IPS DF 4.7 (cell line): Measurements from ENCODE around the gene DCAF8.
A peak's percentile ranks its signal among the peaks of the same experiment; 100 is the strongest.
"Not testable (repeated sequence)": the region's sequence is repeated elsewhere in the genome, so short reads cannot be mapped to it uniquely, and the experiment has no call there.

Source experiments
- DNase-seq: peaks from one replicate; pipeline ENCODE4 v3.0.0-alpha.2; 2013; ENCODE audit warnings: low spot score; ENCODE audit errors: extremely low read depth

DCAF8 gene

GRCh38 chr1:160261893-160262794 lies at the start of gene DCAF8:
Gene DCAF8 (minus strand): TSS chr1:160262549. CDS start chr1:160244008, 18,541 bp downstream.
- peak; percentile 83 for DNase-seq

- DNase-seq = no peak
Measured at GRCh38 chr1:160309571-160309970, 47.2 kb upstream of the DCAF8 start.

DNA sequence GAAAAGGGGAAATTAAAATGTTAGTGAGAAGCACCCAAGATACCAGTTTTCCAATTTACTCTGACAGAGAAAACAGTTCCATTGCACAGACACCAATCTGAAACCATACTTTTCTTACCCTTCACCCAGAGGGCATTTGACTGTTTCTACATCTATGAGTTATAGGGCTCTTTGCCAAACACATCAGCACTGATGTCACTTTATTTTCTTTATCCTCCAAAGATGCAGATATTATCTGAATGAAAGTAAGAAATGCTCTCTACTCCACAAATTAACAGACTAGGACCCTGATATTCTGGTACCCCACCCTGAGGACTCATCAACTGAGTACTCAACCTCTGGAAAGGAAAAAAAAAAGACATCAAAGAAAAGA lies 46.8 kb upstream of the DCAF8 start:
- DNase-seq = no peak

DNA sequence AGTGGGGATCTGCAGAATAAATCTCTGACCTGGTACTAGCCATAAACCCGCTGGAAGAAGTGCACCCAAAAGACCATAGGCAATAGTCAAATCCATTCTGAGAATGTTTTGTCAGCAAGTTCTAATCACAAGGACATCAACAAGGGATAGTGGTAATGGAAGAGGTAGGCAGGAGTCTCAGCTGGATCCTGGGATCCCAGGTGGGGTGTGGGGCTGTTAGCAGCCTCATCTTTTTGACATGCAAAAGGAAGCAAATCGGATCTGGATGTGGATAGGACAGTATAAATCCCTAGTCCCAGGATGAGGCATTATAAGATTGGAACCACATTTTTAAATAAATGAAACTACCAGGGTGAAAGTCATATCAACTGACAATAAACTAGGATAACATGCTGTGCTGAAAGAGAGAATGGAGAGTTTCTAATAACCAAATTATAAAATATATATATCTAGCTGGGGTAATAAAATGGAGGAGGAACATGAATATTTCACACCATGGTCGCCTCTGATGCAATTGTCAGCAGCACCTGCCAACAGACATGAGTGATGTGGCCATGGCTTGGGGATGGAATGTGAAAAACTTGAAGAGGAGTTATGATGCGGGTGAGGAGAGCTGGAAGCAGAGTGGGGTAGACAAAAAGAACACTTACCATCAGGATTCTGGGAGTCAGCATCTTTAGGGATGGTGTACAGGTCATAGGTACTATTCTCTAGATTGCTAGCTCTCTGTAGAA lies 46.3 kb upstream of the DCAF8 start:
- DNase-seq = no peak

DNA sequence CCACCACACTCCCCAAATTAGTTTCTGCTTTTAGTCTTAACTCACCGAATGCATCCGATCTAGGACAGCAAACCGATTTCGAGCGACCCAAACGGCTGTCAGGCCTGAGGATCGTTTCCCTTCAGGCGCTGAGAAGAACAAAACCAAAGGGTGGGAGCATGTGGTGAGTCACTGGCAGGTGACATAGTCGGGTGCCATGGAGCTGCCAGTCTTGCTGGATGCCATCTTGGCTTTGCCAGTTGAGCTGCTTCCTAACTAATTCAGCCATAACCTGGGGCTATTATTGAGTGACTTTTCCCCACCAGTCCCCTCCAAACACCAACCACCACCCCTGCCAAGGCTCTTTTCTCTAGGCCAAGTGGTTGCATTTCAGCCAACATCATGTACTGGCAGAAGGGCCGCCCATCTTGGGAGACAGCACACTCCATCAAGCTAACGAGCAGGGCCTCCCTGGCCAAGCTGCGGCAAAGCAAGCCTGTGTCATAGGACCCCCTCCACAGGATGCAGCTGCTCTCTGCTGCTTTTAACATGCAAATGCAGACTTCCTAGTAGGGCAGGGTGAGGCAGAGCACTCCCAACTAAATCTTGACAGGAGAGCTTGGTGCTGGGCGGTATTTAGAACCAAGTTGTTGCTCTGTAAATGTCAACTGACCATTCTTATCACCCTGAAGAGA lies 44.9 kb upstream of the DCAF8 start:
- no peak for DNase-seq

- no peak for DNase-seq
Measured at GRCh38 chr1:160300173-160300572, 37.8 kb upstream of the DCAF8 start.

DNA sequence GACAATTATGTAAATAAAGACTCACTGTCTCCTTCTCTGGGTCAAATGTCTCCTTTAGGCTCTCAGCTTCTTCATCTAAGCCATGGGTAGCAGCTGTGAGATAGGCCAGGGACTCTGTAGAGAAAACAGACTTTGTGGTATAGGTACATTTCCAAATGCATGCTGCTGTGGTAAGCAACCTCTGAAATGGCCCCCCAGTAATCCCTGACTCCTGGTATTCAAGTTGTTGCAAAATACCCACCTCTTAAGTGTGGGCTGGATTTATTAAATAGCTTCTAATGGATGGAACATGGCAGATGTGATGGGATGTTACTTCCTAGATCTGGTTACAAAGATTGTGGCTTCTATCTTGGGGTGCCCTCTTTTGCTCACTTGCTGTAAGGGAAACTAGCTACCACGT lies 33.7 kb upstream of the DCAF8 start:
- DNase-seq = no peak

GRCh38 chr1:160293020-160293968 lies 30.9 kb upstream of the DCAF8 start:
- no peak for DNase-seq

GRCh38 chr1:160291248-160292220 lies 29.2 kb upstream of the DCAF8 start:
- DNase-seq = no peak

GRCh38 chr1:160287769-160288168 lies 25.4 kb upstream of the DCAF8 start:
- DNase-seq = not testable (repeated sequence)

DNA sequence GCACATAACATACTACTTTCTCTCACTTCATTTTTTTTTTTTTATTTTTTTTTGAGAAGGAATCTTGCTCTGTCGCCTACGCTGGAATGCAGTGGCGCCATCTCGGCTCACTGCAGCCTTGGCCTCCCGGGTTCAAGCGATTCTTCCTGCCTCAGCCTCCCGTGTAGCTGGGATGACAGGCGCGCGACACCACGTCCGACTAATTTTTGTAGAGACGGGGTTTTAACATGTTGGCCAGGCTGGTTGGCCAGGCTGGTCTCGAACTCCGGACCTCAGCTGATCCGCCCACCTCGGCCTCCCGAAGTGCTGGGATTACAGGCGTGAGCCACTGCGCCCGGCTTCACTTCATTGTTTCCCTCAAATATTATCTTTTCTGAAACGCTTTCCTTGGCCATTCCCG lies 23.2 kb upstream of the DCAF8 start:
- DNase-seq = no peak

- DNase-seq = no peak
Measured at GRCh38 chr1:160284782-160285344, 22.5 kb upstream of the DCAF8 start, which contains the start of gene PEX19. Gene PEX19 (minus strand): TSS chr1:160285133. CDS start chr1:160285124, 9 bp downstream.

GRCh38 chr1:160284220-160284781 lies 22.0 kb upstream of the DCAF8 start:
- no peak for DNase-seq

- DNase-seq = no peak
Measured at GRCh38 chr1:160282807-160283206, 20.5 kb upstream of the DCAF8 start.

DNA sequence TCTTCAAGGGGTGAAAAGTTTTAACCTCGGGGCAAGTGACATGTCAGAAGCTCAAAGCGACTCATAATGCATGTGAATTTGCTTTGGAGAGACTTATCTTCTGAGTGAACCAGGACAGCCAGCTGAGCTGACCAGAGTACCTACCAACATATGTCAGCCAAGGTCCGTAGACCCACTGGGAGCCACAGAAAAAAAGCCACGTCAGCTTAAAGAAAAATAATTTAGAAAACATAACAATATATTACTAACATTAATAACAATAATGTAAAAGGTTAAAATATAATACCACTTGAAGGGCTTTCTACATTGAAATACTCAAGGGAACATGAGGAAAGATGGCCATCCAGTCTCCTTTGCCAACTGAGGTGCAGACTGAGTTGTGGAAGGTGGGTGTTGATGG lies 15.6 kb upstream of the DCAF8 start:
- no peak for DNase-seq

GRCh38 chr1:160277330-160277729 lies 15.0 kb upstream of the DCAF8 start:
- DNase-seq = no peak

GRCh38 chr1:160271025-160271424 lies 8.7 kb upstream of the DCAF8 start:
- DNase-seq = no peak

DNA sequence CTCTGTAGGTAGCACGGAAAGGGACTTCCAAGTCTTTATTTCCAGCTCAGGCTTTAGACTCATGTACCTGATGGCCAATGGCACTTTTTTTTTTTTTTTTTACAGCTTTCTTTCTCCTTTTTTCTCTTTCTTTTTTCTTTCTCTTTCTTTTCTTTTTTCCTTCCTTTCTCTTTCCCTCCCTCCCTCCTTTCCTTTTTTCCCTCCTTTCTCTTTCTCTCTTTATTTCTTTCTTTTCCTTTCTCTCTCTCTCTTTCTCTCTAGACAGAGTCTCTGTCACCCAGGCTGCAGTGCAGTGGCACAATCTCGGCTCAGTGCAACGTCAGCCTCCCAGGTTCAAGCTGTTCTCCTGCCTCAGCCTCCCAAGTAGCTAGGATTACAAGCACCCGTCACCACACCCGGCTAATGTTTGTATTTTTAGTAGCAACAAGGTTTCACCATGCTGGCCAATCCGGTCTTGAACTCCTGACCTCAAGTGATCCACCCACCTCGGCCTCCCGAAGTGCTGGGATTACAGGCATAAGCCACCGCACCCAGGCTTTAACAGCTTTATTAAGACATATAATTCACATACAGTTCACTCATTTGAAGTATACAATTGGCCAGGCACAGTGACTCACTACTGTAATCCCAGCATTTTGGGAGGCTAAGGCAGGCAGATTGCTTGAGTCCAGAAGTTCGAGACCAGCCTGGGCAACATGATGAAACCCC lies 5.1 kb upstream of the DCAF8 start:
- no peak for DNase-seq
